Measurements from ENCODE around the gene OR2H1.

Gene OR2H1

GRCh38 chr6:29506446-29507067, 49.6 kb downstream of the OR2H1 start:
- TF ChIP-seq CTCF (conservative IDR thresholded peaks at IDR 0.05; ENCODE audit: low read depth, low read length), result no peak
- no peak for DNase-seq (ENCODE audit: low read depth)

GRCh38 chr6:29507319-29507718, 50.4 kb downstream of the OR2H1 start:
- TF ChIP-seq CTCF (conservative IDR thresholded peaks at IDR 0.05; ENCODE audit: low read depth, low read length), result no peak

More at GRCh38 chr6:29506446-29507067, 49.6 kb downstream of the OR2H1 start:
- no peak overlapping the region for H3K4me3 ChIP-seq (ENCODE audit: low read length)

GRCh38 chr6:29509239-29509638, 52.3 kb downstream of the OR2H1 start:
- DNase-seq (ENCODE audit: low read depth), result no peak
- H3K4me3 ChIP-seq (ENCODE audit: low read length), result no peak overlapping the region
- no peak for TF ChIP-seq CTCF (conservative IDR thresholded peaks at IDR 0.05; ENCODE audit: low read depth, low read length)

More at GRCh38 chr6:29507319-29507718, 50.4 kb downstream of the OR2H1 start:
- no peak for DNase-seq (ENCODE audit: low read depth)
- H3K4me3 ChIP-seq (ENCODE audit: low read length), result no peak overlapping the region

- no peak overlapping the region for H3K4me3 ChIP-seq (ENCODE audit: low read length)
- no peak for TF ChIP-seq CTCF (conservative IDR thresholded peaks at IDR 0.05; ENCODE audit: low read depth, low read length)
- no peak for DNase-seq (ENCODE audit: low read depth)
Measured at GRCh38 chr6:29509711-29510110, 52.8 kb downstream of the OR2H1 start.

- no peak for TF ChIP-seq CTCF (conservative IDR thresholded peaks at IDR 0.05; ENCODE audit: low read depth, low read length)
- no peak for DNase-seq (ENCODE audit: low read depth)
- no peak overlapping the region for H3K4me3 ChIP-seq (ENCODE audit: low read length)
Measured at GRCh38 chr6:29510202-29510601, 53.2 kb downstream of the OR2H1 start.

GRCh38 chr6:29510746-29511300, 53.9 kb downstream of the OR2H1 start:
- no peak for TF ChIP-seq CTCF (conservative IDR thresholded peaks at IDR 0.05; ENCODE audit: low read depth, low read length)
- no peak for DNase-seq (ENCODE audit: low read depth)
- H3K4me3 ChIP-seq (ENCODE audit: low read length), result no peak overlapping the region

Data from retinal pigment epithelial cell (primary cell).